HCT116 (cell line): ENCODE data around the gene SLC6A3.

Source experiments
- CEBPB ChIP-seq: IDR thresholded peaks from 2 replicates; pipeline ENCODE4 v1.6.1; 2012; ENCODE audit warnings: low read depth
- CTCF ChIP-seq, 3 experiments: fragments of 200-600 bp in 1 of 3; sonication (generic) in 1 of 3; IDR thresholded peaks in 2 of 3; conservative IDR thresholded peaks in 1 of 3; 2 replicates each; pipeline ENCODE4 v1.5.1; 2012 to 2017; ENCODE audit warnings: low read depth in 2 of 3, low read length in 2 of 3, antibody characterized with exemption in 1 of 3, borderline replicate concordance in 1 of 3, control low read depth in 1 of 3, mild to moderate bottlenecking in 1 of 3, mixed read lengths in 1 of 3, mixed run types in 1 of 3, moderate library complexity in 1 of 3; ENCODE audit not compliant: insufficient read depth in 1 of 3
- EGR1 ChIP-seq: IDR thresholded peaks from 2 replicates; pipeline ENCODE4 v1.6.1; 2012; ENCODE audit warnings: low read depth
- EZH2 ChIP-seq: fragments of 200-600 bp; sonication (generic); IDR thresholded peaks from 2 replicates; pipeline ENCODE4 v1.6.1; 2017; ENCODE audit warnings: antibody characterized with exemption, mixed run types
- EZH2phosphoT487 ChIP-seq: fragments of 200-600 bp; IDR thresholded peaks from 2 replicates; pipeline ENCODE4 v1.6.1; 2018; ENCODE audit warnings: antibody characterized with exemption, borderline replicate concordance
- FOSL1 ChIP-seq: IDR thresholded peaks from 2 replicates; pipeline ENCODE4 v1.6.1; 2012; ENCODE audit warnings: low read depth
- MAX ChIP-seq: IDR thresholded peaks from 2 replicates; pipeline ENCODE4 v1.6.1; 2012
- POLR2A ChIP-seq: IDR thresholded peaks from 2 replicates; pipeline ENCODE4 v1.7.0; 2011; ENCODE audit warnings: borderline replicate concordance; ENCODE audit not compliant: insufficient read depth, insufficient read length; ENCODE audit errors: extremely low read depth
- POLR2AphosphoS5 ChIP-seq: IDR thresholded peaks from 2 replicates; pipeline ENCODE4 v1.6.1; 2011; ENCODE audit warnings: mild to moderate bottlenecking, low read depth, low read length, moderate library complexity
- SIN3A ChIP-seq: IDR thresholded peaks from 2 replicates; pipeline ENCODE4 v1.6.1; 2012; ENCODE audit warnings: low read depth
- SRF ChIP-seq: IDR thresholded peaks from 2 replicates; pipeline ENCODE4 v1.6.1; 2012; ENCODE audit warnings: low read depth

- TF ChIP-seq FOSL1 (no peak), MAX (no peak), CTCF (IDR thresholded peaks at IDR 0.05 in 2 of 3, conservative IDR thresholded peaks at IDR 0.05 in 1 of 3; ENCODE audit: borderline replicate concordance in 1 of 3, insufficient read depth in 1 of 3, low read depth in 2 of 3, low read length in 2 of 3) (no peak), EZH2phosphoT487 (no peak), POLR2AphosphoS5 (no peak), POLR2A (no peak), SRF (no peak), EZH2 (no peak), SIN3A (no peak), EGR1 (no peak), CEBPB (no peak)
These were observed 97.7 kb downstream of the SLC6A3 start for GRCh38 chr5:1347571-1347970.
